ENCODE data around the gene NIPAL1.
"Not testable (repeated sequence)": the region's sequence is repeated elsewhere in the genome, so short reads cannot be mapped to it uniquely, and the experiment has no call there.

NIPAL1 gene
- long read RNA-seq, donor 1, full-length matches to known transcripts: 1 of 8 reads
- long read RNA-seq, donor 1, partial matches to known transcripts: 7 of 8 reads
- long read RNA-seq, donor 1, other reads (novel, unspliced or antisense): 0 of 8 reads
- long read RNA-seq, donor 2, full-length matches to known transcripts: 1 of 1 reads
- long read RNA-seq, donor 2, partial matches to known transcripts: 0 of 1 reads
- long read RNA-seq, donor 2, other reads (novel, unspliced or antisense): 0 of 1 reads
- long read RNA-seq, donor 3, full-length matches to known transcripts: 2 of 2 reads
- long read RNA-seq, donor 3, partial matches to known transcripts: 0 of 2 reads
- long read RNA-seq, donor 3, other reads (novel, unspliced or antisense): 0 of 2 reads
- long read RNA-seq, donor 4, full-length matches to known transcripts: 3 of 3 reads
- long read RNA-seq, donor 4, partial matches to known transcripts: 0 of 3 reads
- long read RNA-seq, donor 4, other reads (novel, unspliced or antisense): 0 of 3 reads
- long read RNA-seq, donor 5: 0 reads
- long read RNA-seq, donor 6, full-length matches to known transcripts: 3 of 3 reads
- long read RNA-seq, donor 6, partial matches to known transcripts: 0 of 3 reads
- long read RNA-seq, donor 6, other reads (novel, unspliced or antisense): 0 of 3 reads
- long read RNA-seq, donor 7, full-length matches to known transcripts: 1 of 1 reads
- long read RNA-seq, donor 7, partial matches to known transcripts: 0 of 1 reads
- long read RNA-seq, donor 7, other reads (novel, unspliced or antisense): 0 of 1 reads
- long read RNA-seq, donor 8: 0 reads

GRCh38 chr4:48016141-48017107 lies at the start of gene NIPAL1, which contains the start of gene CNGA1:
Gene NIPAL1, plus strand, starts transcription at chr4:48016772. Its CDS starts 68 bp downstream, at chr4:48016840.
Gene CNGA1, minus strand, starts transcription at chr4:48016681. Its CDS starts 63,992 bp downstream, at chr4:47952689.
- DNase-seq: peak; percentile 92

DNA sequence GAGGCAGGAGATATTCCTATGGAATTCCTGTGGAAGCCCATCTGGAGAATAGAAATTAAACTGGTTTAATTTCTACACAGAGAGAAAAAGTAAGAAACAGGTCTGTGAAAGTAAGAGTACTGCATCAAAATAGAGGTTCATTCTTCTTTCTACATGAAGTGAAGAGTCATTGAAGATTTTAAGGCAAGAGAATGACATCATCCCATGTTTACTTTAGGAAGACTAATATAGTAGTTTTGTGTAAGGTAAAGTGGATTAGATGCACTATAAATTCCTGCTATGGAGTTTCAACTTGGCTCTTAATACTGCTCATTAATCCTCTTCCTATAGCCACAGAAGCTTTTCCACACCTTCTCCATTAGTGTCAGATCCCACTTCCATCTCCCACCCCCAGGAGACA lies 47.7 kb upstream of the NIPAL1 start:
- no peak for DNase-seq

DNA sequence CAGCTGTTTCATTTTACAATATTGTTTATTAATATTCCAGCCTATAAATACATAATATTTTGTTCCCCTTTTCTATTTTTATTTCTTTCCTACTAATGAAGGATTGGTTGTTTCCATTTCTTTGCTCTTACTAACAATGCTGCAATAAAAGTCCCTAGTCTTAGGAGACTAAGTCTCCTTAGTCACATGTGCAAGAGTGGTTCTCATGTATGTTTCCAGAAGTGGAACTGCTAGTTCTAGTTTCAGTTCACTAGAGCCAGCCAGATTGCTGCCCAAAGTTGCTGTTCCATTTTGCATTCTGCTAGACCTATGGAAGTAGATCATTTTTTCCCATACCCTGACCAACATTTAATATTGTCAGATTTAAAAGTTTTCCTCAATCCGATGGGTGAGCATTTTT lies 44.4 kb upstream of the NIPAL1 start:
- no peak for DNase-seq

- DNase-seq: no peak
These were observed 43.9 kb upstream of the NIPAL1 start for GRCh38 chr4:47972721-47973120.

DNA sequence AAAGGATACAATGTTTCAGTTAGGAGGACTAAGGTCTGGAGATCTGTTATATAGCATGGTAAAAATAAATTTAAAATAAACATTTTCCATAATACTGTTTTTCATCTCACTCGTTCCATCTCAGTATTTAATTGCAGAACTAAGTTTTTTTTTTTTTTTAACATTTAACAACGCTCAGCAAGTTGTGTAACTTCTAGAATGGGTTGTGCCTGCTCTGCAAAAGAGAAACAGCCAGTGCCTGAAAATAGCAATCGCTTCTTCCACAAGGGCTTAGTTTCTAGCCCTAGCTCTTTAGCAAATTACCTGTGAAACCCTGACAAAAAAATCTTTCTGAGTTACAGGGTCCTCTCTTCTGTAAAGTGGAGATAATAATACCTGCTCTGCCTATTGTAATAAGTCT lies 42.0 kb upstream of the NIPAL1 start:
- no peak for DNase-seq

DNA sequence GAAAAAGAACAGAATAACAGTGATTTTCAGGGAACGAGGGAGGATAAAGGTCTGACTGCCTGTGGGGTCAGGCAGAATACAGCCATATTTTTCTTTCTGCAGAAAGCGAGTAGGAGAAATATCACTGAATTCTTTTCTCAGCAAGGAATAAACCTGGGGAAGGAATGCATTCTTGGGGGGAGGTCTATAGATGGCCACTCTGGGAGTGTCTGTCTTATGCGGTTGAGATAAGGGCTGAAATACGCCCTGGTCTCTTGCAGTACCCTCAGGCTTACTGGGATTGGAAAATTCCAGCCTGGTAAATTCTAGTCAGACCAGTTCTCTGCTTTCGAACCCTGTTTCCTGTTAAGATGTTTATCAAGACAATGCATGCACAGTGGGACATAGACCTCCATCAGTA lies 26.4 kb upstream of the NIPAL1 start:
- DNase-seq: no peak

GRCh38 chr4:47992475-47992874 lies 24.1 kb upstream of the NIPAL1 start:
- not testable (repeated sequence) for DNase-seq

GRCh38 chr4:47996021-47996420 lies 20.6 kb upstream of the NIPAL1 start:
- no peak for DNase-seq

- no peak for DNase-seq
These were observed 14.3 kb upstream of the NIPAL1 start for GRCh38 chr4:48002267-48002666.

DNA sequence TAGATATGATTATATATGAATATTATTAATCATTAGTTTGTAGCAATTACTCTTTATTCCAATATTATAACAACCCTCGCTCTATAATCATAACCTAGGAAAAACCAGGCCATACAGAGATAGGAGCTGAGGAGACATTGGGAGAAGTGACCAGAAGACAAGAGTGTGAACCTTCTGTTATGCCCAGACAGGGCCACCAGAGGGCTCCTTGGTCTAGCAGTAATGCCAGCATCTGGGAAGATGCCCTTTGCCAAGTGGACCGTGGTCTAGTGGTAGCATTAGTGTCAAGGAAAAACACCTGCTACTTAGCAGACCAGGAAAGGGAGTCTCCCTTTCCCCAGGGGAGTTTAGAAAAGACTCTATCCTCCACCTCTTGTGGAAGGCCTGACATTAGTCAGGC lies 13.0 kb upstream of the NIPAL1 start:
- DNase-seq: not testable (repeated sequence)

GRCh38 chr4:48005781-48006180 lies 10.8 kb upstream of the NIPAL1 start:
- DNase-seq: no peak

GRCh38 chr4:48008021-48008596 lies 8.5 kb upstream of the NIPAL1 start:
- no peak for DNase-seq

- DNase-seq: not testable (repeated sequence)
These were observed 5.7 kb upstream of the NIPAL1 start for GRCh38 chr4:48010906-48011305.

DNA sequence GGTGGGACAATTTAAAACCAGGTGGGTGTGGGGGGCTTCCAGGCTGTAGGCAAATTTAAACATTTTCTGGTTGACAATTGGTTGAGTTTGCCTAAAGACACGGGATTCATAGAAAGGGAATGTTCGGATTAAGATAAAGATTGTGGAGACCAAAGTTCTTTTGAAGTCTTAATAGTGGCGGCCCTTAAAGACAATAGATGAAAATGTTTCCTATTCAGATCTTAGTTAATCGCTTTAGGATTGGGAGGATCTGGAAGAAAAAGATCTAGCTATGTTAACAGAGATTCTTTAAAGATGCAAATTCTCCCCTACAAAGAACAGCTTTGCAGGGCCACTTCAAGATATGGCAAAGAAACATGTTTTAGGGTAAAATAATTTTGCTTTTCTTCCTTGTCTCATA lies 4.8 kb upstream of the NIPAL1 start:
- no peak for DNase-seq

DNA sequence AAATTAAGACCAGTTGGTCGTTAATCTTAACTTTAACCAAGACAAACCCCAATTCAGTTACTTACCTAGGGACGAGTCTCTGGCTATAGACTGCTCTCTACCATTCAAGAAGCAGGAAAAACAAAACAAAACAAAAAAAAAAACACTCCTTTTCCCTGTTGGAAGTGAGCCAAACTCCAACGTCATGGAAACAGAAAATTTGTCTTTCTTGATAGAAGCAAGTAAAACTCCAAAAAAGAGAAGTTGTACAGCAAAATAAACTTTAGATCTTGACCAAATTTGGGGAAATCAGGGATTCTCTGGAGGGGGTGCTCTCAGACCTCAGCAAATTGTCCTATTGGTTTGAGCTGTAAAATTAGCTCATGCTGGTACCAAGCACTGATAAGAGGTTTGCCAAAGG lies 3.7 kb upstream of the NIPAL1 start:
- DNase-seq: no peak

DNA sequence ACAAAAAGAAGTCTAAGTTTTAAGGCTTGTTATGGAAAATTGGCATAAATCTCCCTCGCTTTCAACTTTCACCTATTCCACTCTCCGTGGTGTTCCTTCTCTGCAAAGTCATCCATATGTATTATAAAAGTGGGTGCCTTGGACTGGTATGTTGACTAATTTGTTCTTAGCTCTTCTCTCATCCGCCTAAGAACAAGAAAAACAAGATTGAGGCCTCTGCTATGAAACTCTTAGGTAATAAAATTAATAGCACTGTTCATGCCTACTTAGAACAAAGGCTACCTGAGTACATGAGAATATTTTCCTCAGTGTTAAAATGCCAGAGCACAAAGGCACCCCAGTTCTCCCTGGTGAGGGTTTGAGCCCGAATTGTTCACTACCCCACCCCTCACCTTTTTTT lies 1.4 kb upstream of the NIPAL1 start:
- DNase-seq: no peak

DNA sequence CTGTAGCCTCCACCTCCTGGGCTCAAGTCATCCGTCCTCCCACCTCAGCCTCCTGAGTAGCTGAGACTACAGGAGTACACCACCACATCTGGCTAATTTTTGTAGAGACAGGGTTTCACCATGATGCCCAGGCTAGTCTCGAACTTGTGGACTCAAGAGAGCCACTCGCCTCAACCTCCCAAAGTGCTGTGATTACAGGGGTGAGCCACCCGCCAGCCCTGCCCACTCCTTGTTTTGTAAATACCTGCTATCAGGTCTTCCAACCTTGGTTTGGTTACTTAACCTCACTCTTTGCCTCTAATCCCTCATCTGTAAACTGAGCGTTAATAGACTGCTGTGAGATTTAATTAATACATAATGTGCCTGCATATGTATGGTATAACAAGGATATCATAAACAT lies 894 bp upstream of the NIPAL1 start:
- no peak for DNase-seq

GRCh38 chr4:48017108-48017571 lies 568 bp downstream of the NIPAL1 start:
- DNase-seq: no peak

DNA sequence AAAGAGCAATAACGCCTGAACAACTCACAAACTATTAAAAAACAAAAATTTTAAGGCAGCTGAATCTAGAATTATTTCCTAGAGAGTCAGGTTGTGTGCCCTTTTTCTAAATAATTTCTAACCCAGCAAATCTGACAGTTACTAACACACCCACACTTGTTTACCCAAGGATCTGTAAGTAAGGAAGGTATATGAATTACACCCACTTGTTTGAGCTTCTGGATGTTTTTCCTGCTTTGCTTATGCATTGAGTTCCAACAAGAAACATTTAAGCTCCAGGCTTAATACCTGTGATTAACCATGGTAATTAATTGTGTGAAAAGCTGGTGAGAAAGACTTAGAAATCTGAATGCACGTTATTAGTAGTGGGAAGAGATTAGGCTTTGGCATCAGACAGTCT lies 1.5 kb downstream of the NIPAL1 start:
- DNase-seq: no peak

DNA sequence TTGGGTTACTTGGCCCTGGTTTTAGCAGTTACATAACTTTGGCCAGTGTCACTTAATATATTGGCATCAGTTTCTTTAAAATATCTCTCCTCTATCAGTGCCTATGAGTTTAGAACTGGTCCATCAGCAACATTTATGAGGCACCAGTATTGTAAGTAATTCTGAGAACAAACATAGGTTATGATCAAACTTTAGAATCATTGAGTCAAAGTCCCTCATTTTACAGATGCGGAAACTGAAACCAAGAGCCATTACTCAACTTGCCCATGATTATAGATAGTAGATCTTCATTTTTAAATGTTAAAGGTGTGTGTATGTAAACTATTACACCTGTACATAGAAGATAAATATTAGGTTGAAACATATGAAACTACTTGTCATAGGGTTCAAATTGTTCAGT lies 4.5 kb downstream of the NIPAL1 start:
- no peak for DNase-seq

GRCh38 chr4:48022192-48022799 lies 5.7 kb downstream of the NIPAL1 start:
- no peak for DNase-seq
